ENCODE measurements around the gene C22orf42.
A peak's percentile ranks its signal among the peaks of the same experiment; 100 is the strongest.
"Not testable (repeated sequence)": the region's sequence is repeated elsewhere in the genome, so short reads cannot be mapped to it uniquely, and the experiment has no call there.

The C22orf42 gene

DNA sequence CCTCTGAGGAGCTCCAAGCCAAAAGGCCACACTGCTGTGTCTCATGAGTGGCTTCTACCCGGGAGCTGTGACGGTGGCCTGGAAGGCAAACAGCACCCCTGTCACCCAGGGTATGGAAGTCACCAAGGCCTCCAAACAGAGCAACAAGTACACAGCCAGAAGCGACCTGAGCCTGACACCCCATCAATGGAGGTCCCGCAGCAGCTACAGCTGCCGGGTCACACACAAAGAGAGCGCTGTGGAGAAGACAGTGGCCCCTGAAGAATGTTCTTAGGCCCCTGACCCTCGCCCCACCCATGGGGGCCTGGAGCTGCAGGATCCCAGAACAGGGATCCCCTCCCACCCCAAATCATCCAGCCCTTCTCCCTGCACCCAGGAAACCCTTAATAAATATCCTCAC lies 40.9 kb upstream of the C22orf42 start:
- no peak overlapping the region for H3K9ac ChIP-seq (ENCODE audit: low read depth, low read length)
- H3K9me3 ChIP-seq (ENCODE audit: control insufficient read depth, insufficient read depth, low read length) = no peaks in the 10 kb centered on the region
- no peaks in the 10 kb centered on the region for H3K36me3 ChIP-seq (ENCODE audit: insufficient read depth, low read length)
- no peaks in the 10 kb centered on the region; the same call in 1 of the 2 replicates for H3K4me1 ChIP-seq (ENCODE audit: insufficient read depth, low read length)

DNA sequence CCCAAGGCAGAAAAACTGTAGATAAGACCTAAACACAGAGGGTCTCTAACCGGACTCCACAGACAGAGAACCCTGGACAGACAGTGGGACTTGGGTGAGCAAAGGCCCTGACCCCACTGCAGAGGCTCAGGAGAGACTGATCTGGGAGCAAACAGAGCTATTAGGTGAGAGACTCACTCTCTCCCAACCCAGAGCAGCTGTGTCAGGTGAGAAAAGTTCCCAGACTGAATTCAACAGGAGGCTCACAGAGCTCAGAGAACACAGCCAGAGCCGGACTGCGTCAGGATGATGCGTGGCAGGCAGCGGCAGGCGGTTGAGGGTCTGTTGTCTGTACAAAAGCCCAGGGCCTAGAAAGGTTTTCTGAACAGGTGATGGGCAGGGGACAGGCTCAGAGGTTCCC lies 40.2 kb upstream of the C22orf42 start:
- Histone ChIP-seq H3K9ac (ENCODE audit: low read depth, low read length) (no peak overlapping the region), H3K9me3 (ENCODE audit: control insufficient read depth, insufficient read depth, low read length) (no peaks in the 10 kb centered on the region), H3K36me3 (ENCODE audit: insufficient read depth, low read length) (no peaks in the 10 kb centered on the region), H3K4me1 (ENCODE audit: insufficient read depth, low read length) (no peaks in the 10 kb centered on the region; the same call in 1 of the 2 replicates)

DNA sequence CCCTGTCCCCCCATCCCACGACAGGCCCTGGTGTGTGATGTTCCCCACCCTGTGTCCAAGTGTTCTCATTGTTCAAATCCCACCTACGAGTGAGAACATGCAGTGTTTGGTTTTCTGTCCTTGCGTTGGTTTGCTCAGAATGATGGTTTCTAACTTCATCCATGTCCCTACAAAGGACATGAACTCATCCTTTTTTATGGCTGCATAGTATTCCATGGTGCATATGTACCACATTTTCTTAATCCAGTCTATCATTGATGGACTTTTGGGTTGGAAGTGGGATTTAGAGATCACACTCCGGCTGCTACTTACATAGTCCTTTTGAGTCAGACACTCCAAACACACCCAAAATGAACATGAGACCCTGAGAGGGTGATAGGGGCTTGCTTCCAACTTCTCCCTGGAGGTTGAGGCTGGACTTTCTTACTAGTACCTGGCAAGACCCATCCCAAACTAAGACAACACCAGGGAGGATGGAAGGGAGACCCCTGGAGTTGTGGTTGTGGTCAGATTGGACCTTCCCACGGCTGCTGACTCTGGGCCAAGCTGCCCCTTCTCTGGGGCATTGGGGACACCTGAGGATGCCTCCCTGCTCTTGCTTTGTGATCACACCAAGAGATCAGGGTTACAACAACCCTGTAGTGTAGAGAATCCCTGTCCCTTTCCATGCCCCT lies 38.6 kb upstream of the C22orf42 start:
- H3K9me3 ChIP-seq (ENCODE audit: control insufficient read depth, insufficient read depth, low read length); H3K36me3 ChIP-seq (ENCODE audit: insufficient read depth, low read length); H3K4me1 ChIP-seq (ENCODE audit: insufficient read depth, low read length); H3K9ac ChIP-seq (ENCODE audit: low read depth, low read length): not testable (repeated sequence)

DNA sequence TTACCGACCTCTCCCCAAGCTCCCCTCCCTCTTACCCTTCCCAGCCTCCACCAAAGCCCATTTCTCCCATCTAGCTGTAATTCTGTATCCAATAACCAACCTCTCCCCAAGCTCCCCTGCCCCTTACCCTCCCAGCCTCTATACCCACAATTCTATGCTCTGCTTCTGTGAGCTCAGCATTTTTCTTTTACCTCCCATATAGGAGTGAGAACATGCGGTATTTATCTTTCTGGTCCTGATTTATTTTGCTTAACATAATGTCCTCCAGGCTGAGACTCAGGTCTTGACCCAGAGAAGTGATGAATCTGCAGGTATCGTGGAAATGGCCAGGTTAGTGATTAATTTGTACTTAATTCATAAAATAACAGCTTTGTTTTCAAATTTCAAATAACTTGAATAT lies 36.8 kb upstream of the C22orf42 start:
- H3K36me3 ChIP-seq (ENCODE audit: insufficient read depth, low read length); H3K9ac ChIP-seq (ENCODE audit: low read depth, low read length); H3K4me1 ChIP-seq (ENCODE audit: insufficient read depth, low read length); H3K9me3 ChIP-seq (ENCODE audit: control insufficient read depth, insufficient read depth, low read length): not testable (repeated sequence)

DNA sequence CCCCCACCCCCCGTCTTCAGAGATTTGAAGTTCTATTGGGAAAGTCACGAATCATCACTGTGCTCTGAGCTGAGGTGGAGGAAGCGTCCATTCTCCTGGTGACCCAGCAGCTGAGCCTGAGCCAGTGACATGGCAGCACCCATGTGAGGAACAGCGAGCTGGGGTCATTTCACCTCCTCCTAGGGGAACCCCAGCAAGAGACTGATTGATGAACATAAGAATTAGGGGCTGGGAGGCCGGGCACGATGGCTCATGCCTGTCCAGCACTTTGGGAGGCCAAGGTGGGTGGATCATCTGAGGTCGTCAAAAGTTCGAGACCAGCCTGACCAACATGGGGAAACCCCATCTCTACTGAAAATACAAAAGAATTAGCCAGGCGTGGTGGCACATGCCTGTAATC lies 34.2 kb upstream of the C22orf42 start:
- H3K9me3 ChIP-seq (ENCODE audit: control insufficient read depth, insufficient read depth, low read length); H3K4me1 ChIP-seq (ENCODE audit: insufficient read depth, low read length); H3K9ac ChIP-seq (ENCODE audit: low read depth, low read length); H3K36me3 ChIP-seq (ENCODE audit: insufficient read depth, low read length): not testable (repeated sequence)

DNA sequence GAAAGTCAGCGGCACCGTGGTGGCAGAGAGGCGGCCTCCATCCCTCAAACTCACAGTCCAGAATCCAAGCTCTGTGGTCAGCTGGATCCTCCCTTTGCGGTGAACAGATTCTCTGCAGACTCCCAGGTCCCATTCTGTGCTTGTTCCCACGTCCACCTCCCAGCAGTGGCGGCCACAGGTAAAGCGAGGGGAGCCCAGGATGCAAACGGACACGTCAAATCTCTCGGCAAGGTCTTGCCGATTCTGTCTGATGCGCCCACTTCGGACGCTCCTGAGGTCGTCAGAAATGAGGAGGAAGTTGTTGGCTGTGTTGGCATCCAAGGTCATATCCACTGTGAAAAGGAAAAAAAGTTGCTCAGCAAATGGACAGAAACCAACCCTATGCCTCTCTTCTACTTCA lies 31.9 kb upstream of the C22orf42 start:
- not testable (repeated sequence) for H3K36me3 ChIP-seq (ENCODE audit: insufficient read depth, low read length); H3K9me3 ChIP-seq (ENCODE audit: control insufficient read depth, insufficient read depth, low read length); H3K9ac ChIP-seq (ENCODE audit: low read depth, low read length); H3K4me1 ChIP-seq (ENCODE audit: insufficient read depth, low read length)

DNA sequence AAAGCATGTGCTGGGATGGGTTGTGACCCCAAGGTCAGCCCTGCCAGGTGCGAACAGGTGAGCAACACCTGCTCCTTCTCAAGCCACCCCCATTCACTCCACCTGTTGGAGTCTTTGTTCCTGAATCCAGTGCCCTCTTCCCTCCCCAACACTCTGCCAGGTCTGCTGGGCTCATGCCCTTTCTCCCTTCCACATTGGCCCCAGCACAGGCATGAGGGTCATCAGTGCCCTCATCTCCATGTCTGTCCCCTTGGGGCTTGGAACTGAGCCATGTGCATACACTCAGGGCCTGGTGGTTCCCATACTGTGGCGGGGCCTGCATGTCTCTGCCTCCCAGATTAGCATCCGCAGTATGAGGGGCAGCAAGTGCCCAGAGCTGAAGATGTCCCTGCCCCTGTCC lies 26.7 kb upstream of the C22orf42 start:
- Histone ChIP-seq H3K9ac (ENCODE audit: low read depth, low read length) (no peak overlapping the region), H3K36me3 (ENCODE audit: insufficient read depth, low read length) (no peaks in the 10 kb centered on the region), H3K4me1 (ENCODE audit: insufficient read depth, low read length) (no peaks in the 10 kb centered on the region), H3K9me3 (ENCODE audit: control insufficient read depth, insufficient read depth, low read length) (no peaks in the 10 kb centered on the region)

DNA sequence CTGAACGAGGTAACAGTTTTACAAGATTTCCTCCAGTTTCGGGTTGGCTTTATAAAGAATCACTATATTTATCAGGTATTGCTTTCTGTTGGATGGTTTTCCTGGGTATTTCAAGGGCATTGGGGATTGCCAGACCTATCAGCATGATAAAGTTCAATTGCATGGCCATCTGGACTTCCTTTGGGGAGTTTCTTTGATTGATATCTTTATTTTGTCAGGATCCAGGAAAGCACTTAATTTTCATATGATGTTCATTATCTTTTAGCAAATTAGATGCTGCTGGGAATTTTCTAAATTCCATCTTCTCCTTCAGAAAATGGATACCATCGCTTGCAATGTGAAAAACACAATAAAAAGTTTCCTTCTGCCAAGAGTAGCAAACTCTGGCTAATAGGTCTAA lies 24.5 kb upstream of the C22orf42 start:
- H3K9ac ChIP-seq (ENCODE audit: low read depth, low read length) = no peak overlapping the region
- H3K36me3 ChIP-seq (ENCODE audit: insufficient read depth, low read length) = no peaks in the 10 kb centered on the region
- H3K4me1 ChIP-seq (ENCODE audit: insufficient read depth, low read length) = no peaks in the 10 kb centered on the region
- no peaks in the 10 kb centered on the region for H3K9me3 ChIP-seq (ENCODE audit: control insufficient read depth, insufficient read depth, low read length)

DNA sequence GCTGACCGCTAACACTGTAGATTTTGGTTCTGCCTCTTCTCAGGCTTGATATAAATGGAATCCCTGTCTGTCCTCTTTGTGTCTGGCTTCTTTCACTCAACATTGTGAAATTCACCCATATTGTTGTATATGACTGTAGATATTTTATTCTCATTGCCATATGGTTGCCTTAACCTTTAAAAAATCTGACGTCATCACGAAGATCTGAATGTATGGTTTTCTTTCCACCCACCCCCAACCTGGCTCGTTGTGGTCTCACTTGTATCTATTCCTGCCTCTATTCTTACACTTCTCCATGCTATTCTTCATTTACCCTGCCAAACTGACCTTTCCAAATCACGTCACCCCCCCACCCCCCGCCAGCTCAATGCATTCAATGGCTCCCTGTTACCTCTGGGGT lies 21.9 kb upstream of the C22orf42 start:
- H3K9ac ChIP-seq (ENCODE audit: low read depth, low read length) = no peak overlapping the region
- H3K36me3 ChIP-seq (ENCODE audit: insufficient read depth, low read length) = no peaks in the 10 kb centered on the region
- H3K9me3 ChIP-seq (ENCODE audit: control insufficient read depth, insufficient read depth, low read length) = no peaks in the 10 kb centered on the region
- H3K4me1 ChIP-seq (ENCODE audit: insufficient read depth, low read length) = no peaks in the 10 kb centered on the region

DNA sequence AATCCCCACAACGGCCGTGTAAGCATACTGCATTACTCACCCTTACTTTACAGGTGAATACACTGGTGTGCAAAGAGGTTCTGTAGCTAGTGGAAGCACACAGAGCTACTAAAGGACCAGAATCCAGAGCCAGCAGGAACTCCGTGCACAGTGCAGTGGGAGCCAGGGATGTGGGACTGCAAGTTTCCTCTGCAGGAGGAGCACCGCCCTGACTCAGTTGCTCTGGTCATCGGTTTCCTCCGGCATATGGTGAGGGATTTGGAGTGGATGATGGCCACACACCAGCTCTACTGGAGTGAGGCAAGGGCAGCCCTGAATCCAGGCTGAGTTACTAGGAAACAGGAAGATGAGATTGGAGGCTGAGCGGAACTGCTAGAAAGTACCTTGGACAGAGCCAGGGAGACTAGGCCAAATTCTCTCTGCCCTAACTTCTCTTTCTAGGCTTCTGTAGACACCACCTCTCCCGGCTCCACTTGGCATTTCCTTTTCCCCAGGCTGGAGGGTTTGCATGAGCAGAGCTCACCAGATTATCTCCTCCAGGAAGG lies 18.2 kb upstream of the C22orf42 start:
- Histone ChIP-seq H3K4me1 (ENCODE audit: insufficient read depth, low read length) (peaks cover 3% of the 10 kb centered on the region; the same call in 1 of the 2 replicates), H3K9me3 (ENCODE audit: control insufficient read depth, insufficient read depth, low read length) (no peaks in the 10 kb centered on the region), H3K36me3 (ENCODE audit: insufficient read depth, low read length) (no peaks in the 10 kb centered on the region)

DNA sequence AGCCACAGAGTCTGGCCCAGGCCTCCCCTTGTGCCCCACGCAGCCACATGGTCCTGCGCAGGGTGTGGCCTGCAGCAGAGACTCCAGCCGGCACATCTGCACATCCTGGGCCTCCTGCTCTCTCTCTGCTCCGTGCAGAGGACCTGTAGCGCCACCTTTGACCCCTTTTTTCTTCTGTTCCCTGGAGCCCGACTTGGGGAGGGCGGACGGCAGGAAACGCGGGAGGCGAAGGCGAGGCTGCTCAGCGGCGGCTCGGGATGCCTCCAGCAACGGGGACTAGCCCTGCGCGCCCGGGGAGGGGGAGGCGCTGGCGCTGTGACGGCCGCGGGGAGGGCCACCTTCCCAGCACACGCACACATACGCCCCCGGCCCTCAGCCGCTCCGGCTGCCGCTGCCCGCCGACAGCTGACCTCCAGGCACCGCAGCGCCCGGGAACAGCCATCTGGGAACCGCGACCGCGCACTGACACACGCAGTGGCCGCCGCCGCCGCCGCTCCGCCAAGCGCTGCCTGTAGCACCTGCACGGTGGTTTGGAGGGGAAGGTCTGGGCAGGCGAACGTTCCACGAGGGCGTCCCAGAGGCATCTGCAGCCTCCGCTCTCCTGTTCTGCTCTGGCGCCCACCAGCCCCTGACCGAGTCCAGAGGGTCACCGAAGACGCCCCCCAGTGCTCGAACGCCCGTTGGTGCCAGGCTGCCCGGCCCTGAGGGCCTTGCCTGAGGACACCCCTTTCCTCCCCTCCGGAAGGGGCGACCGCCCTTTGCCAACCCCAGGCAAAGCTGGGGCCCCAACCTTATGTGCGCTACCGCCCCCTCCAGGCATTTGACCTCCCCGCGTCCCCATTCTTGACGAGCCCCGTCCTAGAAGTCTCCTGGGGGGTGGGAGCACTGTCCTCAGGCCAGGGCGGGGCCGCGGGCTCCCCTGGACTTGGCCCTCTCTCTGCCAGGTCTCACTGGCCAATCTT lies 16.9 kb upstream of the C22orf42 start:
- Histone ChIP-seq H3K36me3 (ENCODE audit: insufficient read depth, low read length) (no peaks in the 10 kb centered on the region), H3K9ac (ENCODE audit: low read depth, low read length) (peak overlapping the region; percentile 61; the same call in 1 of the 2 replicates), H3K9me3 (ENCODE audit: control insufficient read depth, insufficient read depth, low read length) (no peaks in the 10 kb centered on the region), H3K4me1 (ENCODE audit: insufficient read depth, low read length) (peaks cover 3% of the 10 kb centered on the region; the same call in 1 of the 2 replicates)

More for the DNA sequence above, 18.2 kb upstream of the C22orf42 start:
- H3K9ac ChIP-seq (ENCODE audit: low read depth, low read length) = no peak overlapping the region

DNA sequence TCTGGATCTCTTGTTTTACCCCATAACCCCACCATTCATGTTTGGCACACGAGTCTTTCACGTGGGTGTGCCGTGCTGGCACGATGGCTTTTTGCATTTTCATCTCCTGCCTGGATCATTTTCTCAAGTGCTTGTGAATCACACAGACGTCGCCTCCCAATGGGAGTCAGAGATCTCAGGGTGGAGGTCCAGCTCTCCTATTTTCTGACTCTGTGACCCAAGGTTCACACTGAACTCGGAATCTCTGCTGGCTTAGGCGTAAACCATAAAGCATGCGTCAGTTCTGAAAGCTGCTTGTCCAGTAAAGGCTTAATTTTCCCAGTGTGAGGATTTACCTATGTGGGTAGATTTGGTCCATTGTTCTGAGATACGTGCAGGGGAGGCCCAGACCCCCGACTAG lies 16.0 kb upstream of the C22orf42 start:
- peaks cover 3% of the 10 kb centered on the region; the same call in 1 of the 2 replicates for H3K4me1 ChIP-seq (ENCODE audit: insufficient read depth, low read length)
- no peaks in the 10 kb centered on the region for H3K36me3 ChIP-seq (ENCODE audit: insufficient read depth, low read length)
- no peak overlapping the region for H3K9ac ChIP-seq (ENCODE audit: low read depth, low read length)
- no peaks in the 10 kb centered on the region for H3K9me3 ChIP-seq (ENCODE audit: control insufficient read depth, insufficient read depth, low read length)

DNA sequence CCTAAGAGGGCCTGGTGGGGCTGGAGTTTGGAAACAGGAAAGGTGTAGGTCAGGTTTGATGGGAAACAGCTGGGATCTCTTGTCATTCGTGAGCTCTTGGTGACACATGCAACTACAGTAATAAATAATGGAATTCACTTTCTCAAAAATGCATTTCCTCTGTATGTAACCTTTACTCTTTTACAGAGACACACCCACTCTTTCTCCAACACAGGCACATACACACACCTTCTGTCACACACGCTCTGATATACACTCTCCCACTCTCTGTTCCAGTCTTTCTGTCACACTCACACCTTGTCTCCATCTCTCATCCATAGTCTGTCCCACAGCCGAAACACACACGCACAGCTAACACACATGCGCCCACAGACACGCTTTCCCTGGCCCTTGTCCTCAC lies 6.6 kb upstream of the C22orf42 start:
- Histone ChIP-seq H3K36me3 (ENCODE audit: insufficient read depth, low read length) (no peaks in the 10 kb centered on the region), H3K9me3 (ENCODE audit: control insufficient read depth, insufficient read depth, low read length) (no peaks in the 10 kb centered on the region), H3K9ac (ENCODE audit: low read depth, low read length) (no peak overlapping the region), H3K4me1 (ENCODE audit: insufficient read depth, low read length) (no peaks in the 10 kb centered on the region)

DNA sequence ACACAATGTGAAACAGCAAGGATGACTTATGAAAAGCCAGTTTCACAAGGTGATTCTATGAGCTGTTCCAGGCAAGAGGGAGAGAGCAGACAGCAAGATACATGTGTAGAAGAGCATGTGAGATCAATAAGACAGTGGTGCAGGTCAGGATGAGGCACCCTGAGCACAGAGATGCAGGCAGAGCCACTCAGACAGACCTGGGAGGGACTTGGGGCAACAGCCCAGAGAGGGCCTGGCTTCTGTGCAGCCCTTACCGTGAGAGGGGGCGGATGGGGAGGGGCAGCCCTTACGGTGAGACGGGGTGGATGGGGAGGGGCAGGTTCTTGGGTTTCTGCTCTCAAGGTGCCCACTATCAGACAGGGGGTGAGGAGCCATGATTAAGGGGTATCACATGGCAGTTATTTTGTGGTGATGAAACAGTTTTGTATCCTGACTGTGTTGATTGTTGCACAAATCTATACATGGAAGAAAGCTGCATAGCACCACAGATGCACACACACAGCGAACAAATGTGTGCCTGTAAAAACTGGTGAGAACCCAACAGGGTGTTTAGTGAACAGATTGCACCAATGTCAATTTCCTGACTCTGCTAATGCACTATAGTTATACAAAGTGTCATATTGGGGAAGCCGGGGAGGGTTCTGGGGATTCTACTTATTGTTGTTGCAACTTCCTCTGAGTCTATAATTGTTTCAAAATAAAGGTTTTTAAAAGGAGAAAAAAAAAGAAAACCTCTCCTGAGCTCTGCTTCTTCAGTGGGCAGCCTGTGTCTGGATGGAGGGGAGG lies 5.2 kb upstream of the C22orf42 start:
- H3K4me1 ChIP-seq (ENCODE audit: insufficient read depth, low read length) = no peaks in the 10 kb centered on the region
- H3K36me3 ChIP-seq (ENCODE audit: insufficient read depth, low read length) = no peaks in the 10 kb centered on the region
- no peaks in the 10 kb centered on the region for H3K9me3 ChIP-seq (ENCODE audit: control insufficient read depth, insufficient read depth, low read length)
- H3K9ac ChIP-seq (ENCODE audit: low read depth, low read length) = no peak overlapping the region

All from ES-I3 (cell line).